ENCODE data around the gene TOPORS. TPM values are rescaled to one million over a fixed set of nuclear protein-coding genes. Genes with fewer than 3 reads are reported as not detected.

The TOPORS gene
- total and polyA plus RNA-seq, 4 donors, result 4.8 to 19.9 (median 10.4) TPM

- Histone ChIP-seq H3K9me3 (ENCODE audit: control insufficient read depth in 4 of 4, low read length in 3 of 4) (no peaks in the 10 kb centered on the region), H3K4me3 (ENCODE audit: low read depth in 1 of 3, low read length in 3 of 3) (no peak overlapping the region), H3K27ac (ENCODE audit: low read depth in 1 of 2, low read length in 2 of 2) (peak overlapping the region in 1 of 2 donors; percentile 36), H3K4me1 (ENCODE audit: control insufficient read depth in 4 of 4, insufficient read depth in 4 of 4, low read length in 3 of 4) (peaks cover 0 to 1% (median 0%) of the 10 kb centered on the region in 4 donors), H3K9ac (ENCODE audit: low read depth in 1 of 2, low read length in 2 of 2) (no peak overlapping the region), H3K36me3 (ENCODE audit: control insufficient read depth in 4 of 4, insufficient read depth in 3 of 4, low read depth in 1 of 4, low read length in 3 of 4) (peaks cover 0 to 2% (median 0%) of the 10 kb centered on the region in 4 donors), H3K27me3 (ENCODE audit: control insufficient read depth in 4 of 4, insufficient read depth in 4 of 4, low read length in 3 of 4) (no peaks in the 10 kb centered on the region)
- no peak for DNase-seq (ENCODE audit: low spot score)
- no peak for TF ChIP-seq RAD21 (IDR thresholded peaks at IDR 0.05)
- TF ChIP-seq YY1 (IDR thresholded peaks at IDR 0.05), result no peak
- TF ChIP-seq MAX (IDR thresholded peaks at IDR 0.05), result no peak
- TF ChIP-seq EGR1 (IDR thresholded peaks at IDR 0.05; ENCODE audit: low read depth in 2 of 2), result no peak
- TF ChIP-seq NR2F2 (IDR thresholded peaks at IDR 0.05), result no peak
- TF ChIP-seq FOXA2 (IDR thresholded peaks at IDR 0.05), result no peak
- no peak for TF ChIP-seq REST (IDR thresholded peaks at IDR 0.05)
- no peak for TF ChIP-seq HNF4G (IDR thresholded peaks at IDR 0.05)
- WGBS, result 42% methylated on average over 3 of the region's 3 CpGs
Measured at GRCh38 chr9:32558408-32558934, 6.1 kb upstream of the TOPORS start.

GRCh38 chr9:32554591-32554990 is 2.2 kb upstream of the TOPORS start:
- Histone ChIP-seq H3K27ac (ENCODE audit: low read depth in 1 of 2, low read length in 2 of 2) (no peak overlapping the region), H3K27me3 (ENCODE audit: control insufficient read depth in 4 of 4, insufficient read depth in 4 of 4, low read length in 3 of 4) (no peaks in the 10 kb centered on the region), H3K4me3 (ENCODE audit: low read depth in 1 of 3, low read length in 3 of 3) (no peak overlapping the region), H3K9ac (ENCODE audit: low read depth in 1 of 2, low read length in 2 of 2) (no peak overlapping the region), H3K4me1 (ENCODE audit: control insufficient read depth in 4 of 4, insufficient read depth in 4 of 4, low read length in 3 of 4) (peaks cover 3 to 26% (median 13%) of the 10 kb centered on the region in 4 donors), H3K36me3 (ENCODE audit: control insufficient read depth in 4 of 4, insufficient read depth in 3 of 4, low read depth in 1 of 4, low read length in 3 of 4) (peaks cover 0 to 2% (median 0%) of the 10 kb centered on the region in 4 donors), H3K9me3 (ENCODE audit: control insufficient read depth in 4 of 4, low read length in 3 of 4) (no peaks in the 10 kb centered on the region)
- no peak for TF ChIP-seq RAD21 (IDR thresholded peaks at IDR 0.05)
- TF ChIP-seq NR2F2 (IDR thresholded peaks at IDR 0.05), result no peak
- TF ChIP-seq ATF3 (IDR thresholded peaks at IDR 0.05), result no peak
- TF ChIP-seq REST (IDR thresholded peaks at IDR 0.05), result no peak
- TF ChIP-seq JUND (IDR thresholded peaks at IDR 0.05), result no peak
- TF ChIP-seq EGR1 (IDR thresholded peaks at IDR 0.05; ENCODE audit: low read depth in 2 of 2), result no peak
- no peak for TF ChIP-seq HNF4G (IDR thresholded peaks at IDR 0.05)
- TF ChIP-seq HNF4A (conservative IDR thresholded peaks at IDR 0.05), result no peak
- TF ChIP-seq TAF1 (conservative IDR thresholded peaks at IDR 0.05), result no peak
- no peak for TF ChIP-seq MAX (IDR thresholded peaks at IDR 0.05)
- no peak for TF ChIP-seq FOXA1 (IDR thresholded peaks at IDR 0.05)
- no peak for TF ChIP-seq ZBTB33 (IDR thresholded peaks at IDR 0.05)
- TF ChIP-seq FOXA2 (IDR thresholded peaks at IDR 0.05), result no peak
- TF ChIP-seq CTCF (IDR thresholded peaks at IDR 0.05; ENCODE audit: low read depth, low read length, missing input control), result no peak
- TF ChIP-seq YY1 (IDR thresholded peaks at IDR 0.05), result no peak
- no peak for TF ChIP-seq GABPA (IDR thresholded peaks at IDR 0.05 in 1 of 2, conservative IDR thresholded peaks at IDR 0.05 in 1 of 2)
- TF ChIP-seq SP1 (IDR thresholded peaks at IDR 0.05), result no peak
- TF ChIP-seq RXRA (IDR thresholded peaks at IDR 0.05), result no peak
- DNase-seq (ENCODE audit: low spot score), result no peak
